DLD1 (cell line): ENCODE results near the gene WNT3A.

Experiments used
- in situ Hi-C: cut with HindIII; loops from 2 replicates; pipeline ENCODE4 v1.10.0; 2017; ENCODE audit warnings: low sequenced_read_pairs

WNT3A gene

DNA sequence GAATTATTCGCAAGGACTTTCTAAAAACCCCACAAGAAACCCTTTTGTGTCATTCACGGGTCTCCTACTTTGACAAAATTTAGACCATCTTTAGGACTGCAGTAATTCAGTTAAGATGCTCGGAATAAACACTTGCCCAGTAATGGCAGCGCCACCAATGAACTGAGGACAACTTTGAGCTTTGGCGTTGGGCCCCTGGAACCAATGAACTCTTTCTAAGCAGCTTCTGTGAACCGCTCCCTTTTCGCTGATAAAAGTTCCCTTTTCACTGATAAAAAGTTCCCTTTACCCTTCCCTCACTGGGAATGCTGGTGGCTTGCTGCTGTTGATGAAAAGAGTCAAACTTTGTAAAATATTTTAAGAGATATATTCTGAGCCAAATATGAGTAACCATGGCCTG, 103.8 kb downstream of the WNT3A start:
- in situ Hi-C loops: no loop called here
